HCT116 (cell line): ENCODE data around the gene NOC4L. TPM values are rescaled to one million over a fixed set of nuclear protein-coding genes. Genes with fewer than 3 reads are reported as not detected.

Experiments used
- ATAC-seq: fragments of 200-7000 bp; cut with Tn5 transposase; 2 replicates; pipeline ENCODE4 v1.9.1; 2020; ENCODE audit warnings: mild to moderate bottlenecking, moderate library complexity
- BruUV-seq: library from RNA; stranded (reverse); fragments of 400-500 nt; replicated peaks from 2 replicates; lab custom pipeline; 2021; lab: Mats Ljungman, UMichigan
- CTCF ChIA-PET: fragments of 300-600 bp; sonication (Branson Sonifier 250); formaldehyde crosslinking; loops from one replicate; lab custom pipeline; 2021; ENCODE audit warnings: antibody characterized with exemption; lab: Charles Lee
- POLR2A ChIA-PET: fragments of 300-600, 350-600 bp; sonication (Branson Sonifier 250); formaldehyde crosslinking; loops from one replicate; lab custom pipeline; 2021; ENCODE audit warnings: antibody characterized with exemption; lab: Charles Lee
- RAD21 ChIA-PET, 2 experiments: fragments of 300-600 bp; sonication (Branson Sonifier 250); formaldehyde crosslinking; loops; one replicate each; lab custom pipeline; 2023; ENCODE audit warnings: low total read pairs in 2 of 2; ENCODE audit not compliant: uncharacterized antibody in 2 of 2, unreplicated experiment in 2 of 2, low non-redundant PET in 1 of 2; lab: Charles Lee
- DNase-seq: peaks from one replicate; pipeline ENCODE4 v3.0.0-alpha.2; 2010; ENCODE audit warnings: low read depth, low spot score
- H2AFZ ChIP-seq: fragments of 200-600 bp; shearing (Covaris generic), sonication (generic); 2 replicates; pipeline ENCODE4 v1.6.1; 2017; ENCODE audit warnings: low read depth, mixed run types, mixed read lengths, antibody characterized with exemption, low read length; ENCODE audit not compliant: poor library complexity, severe bottlenecking
- H3K27ac ChIP-seq: 2 replicates; pipeline ENCODE4 v1.5.1; 2012; ENCODE audit warnings: low read depth, low read length
- H3K27me3 ChIP-seq: fragments of 200-600 bp; sonication (generic); 2 replicates; pipeline ENCODE4 v1.6.1; 2016; ENCODE audit warnings: mixed run types, low read length, mixed read lengths; ENCODE audit not compliant: insufficient read depth
- H3K36me3 ChIP-seq, 2 experiments: fragments of 200-500 bp in 1 of 2; fragments of 200-600 bp in 1 of 2; sonication (Bioruptor generic) in 1 of 2; sonication (generic) in 1 of 2; 2 replicates each; pipeline versions ENCODE4 v1.5.1 to v1.6.1; 2014 to 2016; ENCODE audit warnings: low read length in 2 of 2, inconsistent platforms in 1 of 2, mixed read lengths in 1 of 2, mixed run types in 1 of 2; ENCODE audit not compliant: insufficient read depth in 2 of 2, control insufficient read depth in 1 of 2
- H3K4me1 ChIP-seq, 2 experiments: fragments of 200-600 bp in 1 of 2; sonication (generic) in 1 of 2; 2 replicates each; pipeline versions ENCODE4 v1.5.1 to v1.6.1; 2012 to 2017; ENCODE audit warnings: low read length in 2 of 2, inconsistent platforms in 1 of 2, mild to moderate bottlenecking in 1 of 2, mixed read lengths in 1 of 2, mixed run types in 1 of 2, moderate library complexity in 1 of 2; ENCODE audit not compliant: insufficient read depth in 2 of 2, control insufficient read depth in 1 of 2
- H3K4me2 ChIP-seq: fragments of 200-600 bp; sonication (generic); 2 replicates; pipeline ENCODE4 v1.6.1; 2017; ENCODE audit warnings: mixed run types, low read length, mixed read lengths
- H3K4me3 ChIP-seq, 2 experiments: fragments of 200-600 bp in 1 of 2; sonication (generic) in 1 of 2; replicated peaks in 1 of 2; 2 replicates each; pipeline ENCODE4 v1.5.1; 2011 to 2016; ENCODE audit warnings: low read length in 2 of 2, control low read depth in 1 of 2, low read depth in 1 of 2, mild to moderate bottlenecking in 1 of 2, mixed read lengths in 1 of 2, mixed run types in 1 of 2
- H3K79me2 ChIP-seq: fragments of 200-600 bp; sonication (generic); 2 replicates; pipeline ENCODE4 v1.6.1; 2017; ENCODE audit warnings: mild to moderate bottlenecking, mixed run types, low read length, moderate library complexity, mixed read lengths; ENCODE audit not compliant: insufficient read depth
- H3K9ac ChIP-seq: fragments of 200-600 bp; sonication (generic); 2 replicates; pipeline ENCODE4 v1.6.1; 2016; ENCODE audit warnings: low read length, mixed read lengths
- H3K9me2 ChIP-seq: fragments of 200-600 bp; sonication (generic), shearing (Covaris generic); 2 replicates; pipeline ENCODE4 v1.6.1; 2017; ENCODE audit warnings: mixed run types, mild to moderate bottlenecking, moderate library complexity; ENCODE audit not compliant: insufficient read depth
- H3K9me3 ChIP-seq, 2 experiments: fragments of 200-500 bp in 1 of 2; fragments of 200-600 bp in 1 of 2; sonication (Bioruptor generic) in 1 of 2; sonication (generic) in 1 of 2; 2 replicates each; pipeline ENCODE4 v1.6.1; 2014 to 2017; ENCODE audit warnings: low read length in 2 of 2, mixed read lengths in 2 of 2, inconsistent platforms in 1 of 2, low read depth in 1 of 2, mild to moderate bottlenecking in 1 of 2, mixed run types in 1 of 2, moderate library complexity in 1 of 2; ENCODE audit not compliant: control insufficient read depth in 1 of 2, insufficient read depth in 1 of 2
- H4K20me1 ChIP-seq: fragments of 200-600 bp; sonication (generic), shearing (Covaris generic); 2 replicates; pipeline ENCODE4 v1.6.1; 2017; ENCODE audit warnings: mixed run types, mild to moderate bottlenecking, moderate library complexity; ENCODE audit not compliant: insufficient read depth
- CTCF ChIP-seq, 3 experiments: fragments of 200-600 bp in 1 of 3; sonication (generic) in 1 of 3; IDR thresholded peaks in 2 of 3; conservative IDR thresholded peaks in 1 of 3; 2 replicates each; pipeline ENCODE4 v1.5.1; 2012 to 2017; ENCODE audit warnings: low read depth in 2 of 3, low read length in 2 of 3, antibody characterized with exemption in 1 of 3, borderline replicate concordance in 1 of 3, control low read depth in 1 of 3, mild to moderate bottlenecking in 1 of 3, mixed read lengths in 1 of 3, mixed run types in 1 of 3, moderate library complexity in 1 of 3; ENCODE audit not compliant: insufficient read depth in 1 of 3
- EZH2phosphoT487 ChIP-seq: fragments of 200-600 bp; IDR thresholded peaks from 2 replicates; pipeline ENCODE4 v1.6.1; 2018; ENCODE audit warnings: antibody characterized with exemption, borderline replicate concordance
- MAX ChIP-seq: IDR thresholded peaks from 2 replicates; pipeline ENCODE4 v1.6.1; 2012
- POLR2AphosphoS5 ChIP-seq: IDR thresholded peaks from 2 replicates; pipeline ENCODE4 v1.6.1; 2011; ENCODE audit warnings: mild to moderate bottlenecking, low read depth, low read length, moderate library complexity
- SP1 ChIP-seq: IDR thresholded peaks from 2 replicates; pipeline ENCODE4 v1.6.1; 2012; ENCODE audit warnings: low read depth
- SRF ChIP-seq: IDR thresholded peaks from 2 replicates; pipeline ENCODE4 v1.6.1; 2012; ENCODE audit warnings: low read depth
- ZNF274 ChIP-seq: fragments of 200-500 bp; sonication (Bioruptor generic); IDR thresholded peaks from 2 replicates; pipeline ENCODE4 v1.6.1; 2014; ENCODE audit warnings: mild to moderate bottlenecking, low read depth, low read length, inconsistent platforms
- intact Hi-C: fragments of 100-400 bp; cut with micrococcal nuclease; formaldehyde crosslinking; loops from 2 replicates; pipeline ENCODE4 v1.10.0; 2022
- total RNA-seq: library from RNA; stranded (reverse); gene quantifications from one replicate; pipeline ENCODE4 v1.2.1, GENCODE V29; 2021; ENCODE audit not compliant: unreplicated experiment
- TF ChIP-seq, protein P1 (sequence below): IDR thresholded peaks from 2 replicates; pipeline ENCODE4 v1.6.1; 2011; ENCODE audit warnings: mild to moderate bottlenecking, low read length, moderate library complexity; ENCODE audit not compliant: insufficient replicate concordance; ENCODE audit errors: extremely low read depth
- TF ChIP-seq, protein P2 (sequence below): IDR thresholded peaks from 2 replicates; pipeline ENCODE4 v1.6.1; 2012; ENCODE audit warnings: low read depth

The NOC4L gene
- total RNA-seq, 1 experiment from 2014 or later = 47.6 TPM

DNA sequence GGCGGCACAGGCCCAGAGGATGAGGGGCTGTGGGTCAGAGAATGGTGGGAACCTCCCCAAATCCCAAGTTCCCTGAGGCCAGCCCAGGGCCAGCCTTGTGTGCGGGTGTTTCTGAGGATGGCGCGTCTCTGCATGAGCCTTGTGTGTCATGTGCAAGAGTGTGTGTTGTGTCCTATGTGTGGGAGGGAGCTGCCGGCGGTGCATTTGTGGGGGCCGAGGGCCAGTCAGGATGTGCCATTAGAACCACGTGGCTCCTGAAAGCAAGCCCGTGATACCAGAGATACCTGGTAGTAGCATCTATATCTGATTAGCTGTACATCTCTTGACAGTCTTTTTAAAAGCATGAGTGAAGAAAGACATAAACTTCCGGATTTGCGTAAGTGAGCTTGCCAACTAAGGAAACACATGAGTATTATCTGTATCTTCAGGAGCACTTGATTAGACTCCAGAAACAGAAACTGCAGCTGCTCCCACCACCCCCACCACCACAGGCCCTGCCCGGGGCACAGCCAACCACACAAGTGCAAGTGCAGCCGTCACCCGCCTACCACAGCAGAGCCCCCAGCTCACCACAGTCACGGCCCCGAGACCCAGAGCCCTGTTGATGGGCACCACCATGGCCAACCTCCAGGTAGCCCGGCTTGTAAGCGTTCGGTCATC is 19.4 kb upstream of the NOC4L start:
- Histone ChIP-seq H3K4me1 (no peaks in the 10 kb centered on the region), H3K4me3 (no peak overlapping the region), H2AFZ (no peak overlapping the region), H3K27ac (no peak overlapping the region), H3K36me3 (peaks cover 0 to 6% of the 10 kb centered on the region in 2 experiments; a peak in 1 of 4 replicates), H3K9ac (no peak overlapping the region), H4K20me1 (no peaks in the 10 kb centered on the region), H3K27me3 (no peaks in the 10 kb centered on the region), H3K79me2 (no peaks in the 10 kb centered on the region), H3K9me3 (no peaks in the 10 kb centered on the region), H3K9me2 (no peaks in the 10 kb centered on the region), H3K4me2 (no peak overlapping the region)
- RAD21 ChIA-PET = no interaction called here
- no TSS peak for BruUV-seq
- no peak for ATAC-seq
- CTCF ChIA-PET = no interaction called here
- TF ChIP-seq SP1 (no peak), MAX (no peak), ZNF274 (no peak)
- TF ChIP-seq, protein P1, sequence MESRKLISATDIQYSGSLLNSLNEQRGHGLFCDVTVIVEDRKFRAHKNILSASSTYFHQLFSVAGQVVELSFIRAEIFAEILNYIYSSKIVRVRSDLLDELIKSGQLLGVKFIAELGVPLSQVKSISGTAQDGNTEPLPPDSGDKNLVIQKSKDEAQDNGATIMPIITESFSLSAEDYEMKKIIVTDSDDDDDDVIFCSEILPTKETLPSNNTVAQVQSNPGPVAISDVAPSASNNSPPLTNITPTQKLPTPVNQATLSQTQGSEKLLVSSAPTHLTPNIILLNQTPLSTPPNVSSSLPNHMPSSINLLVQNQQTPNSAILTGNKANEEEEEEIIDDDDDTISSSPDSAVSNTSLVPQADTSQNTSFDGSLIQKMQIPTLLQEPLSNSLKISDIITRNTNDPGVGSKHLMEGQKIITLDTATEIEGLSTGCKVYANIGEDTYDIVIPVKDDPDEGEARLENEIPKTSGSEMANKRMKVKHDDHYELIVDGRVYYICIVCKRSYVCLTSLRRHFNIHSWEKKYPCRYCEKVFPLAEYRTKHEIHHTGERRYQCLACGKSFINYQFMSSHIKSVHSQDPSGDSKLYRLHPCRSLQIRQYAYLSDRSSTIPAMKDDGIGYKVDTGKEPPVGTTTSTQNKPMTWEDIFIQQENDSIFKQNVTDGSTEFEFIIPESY = no peak
- intact Hi-C loops = no loop called here
- POLR2A ChIA-PET = no interaction called here
- DNase-seq = no peak

DNA sequence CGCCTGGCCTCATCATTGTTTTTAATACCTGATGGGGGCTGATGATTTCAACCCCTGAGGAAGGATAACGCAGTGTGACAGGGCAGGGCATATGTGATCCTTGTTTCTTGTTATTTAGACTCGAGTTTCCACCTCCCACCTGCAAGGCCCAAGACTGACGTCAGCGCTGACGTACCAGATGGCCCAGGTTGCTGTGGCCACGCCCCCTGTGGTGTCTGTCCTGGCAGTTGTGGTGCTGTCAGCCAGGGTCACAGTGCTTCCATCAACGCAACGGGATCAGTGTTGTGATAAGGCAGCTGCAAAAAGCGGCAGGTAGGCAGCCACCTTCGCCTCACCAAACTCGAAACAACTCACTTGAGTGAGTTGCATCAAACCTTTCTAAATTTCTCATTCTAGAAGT is 18.5 kb upstream of the NOC4L start:
- Histone ChIP-seq H3K9me3 (no peaks in the 10 kb centered on the region), H3K27ac (no peak overlapping the region), H3K9me2 (no peaks in the 10 kb centered on the region), H3K4me1 (no peaks in the 10 kb centered on the region), H3K4me3 (no peak overlapping the region), H4K20me1 (no peaks in the 10 kb centered on the region), H3K9ac (no peak overlapping the region), H3K27me3 (no peaks in the 10 kb centered on the region), H3K4me2 (no peak overlapping the region), H3K36me3 (peaks cover 0 to 6% of the 10 kb centered on the region in 2 experiments; a peak in 1 of 4 replicates), H3K79me2 (no peaks in the 10 kb centered on the region), H2AFZ (no peak overlapping the region)
- intact Hi-C loops = no loop called here
- CTCF ChIA-PET = no interaction called here
- DNase-seq (no peak), ATAC-seq (no peak)
- RAD21 ChIA-PET = no interaction called here
- no TSS peak for BruUV-seq
- POLR2A ChIA-PET = no interaction called here
- TF ChIP-seq, protein P2, sequence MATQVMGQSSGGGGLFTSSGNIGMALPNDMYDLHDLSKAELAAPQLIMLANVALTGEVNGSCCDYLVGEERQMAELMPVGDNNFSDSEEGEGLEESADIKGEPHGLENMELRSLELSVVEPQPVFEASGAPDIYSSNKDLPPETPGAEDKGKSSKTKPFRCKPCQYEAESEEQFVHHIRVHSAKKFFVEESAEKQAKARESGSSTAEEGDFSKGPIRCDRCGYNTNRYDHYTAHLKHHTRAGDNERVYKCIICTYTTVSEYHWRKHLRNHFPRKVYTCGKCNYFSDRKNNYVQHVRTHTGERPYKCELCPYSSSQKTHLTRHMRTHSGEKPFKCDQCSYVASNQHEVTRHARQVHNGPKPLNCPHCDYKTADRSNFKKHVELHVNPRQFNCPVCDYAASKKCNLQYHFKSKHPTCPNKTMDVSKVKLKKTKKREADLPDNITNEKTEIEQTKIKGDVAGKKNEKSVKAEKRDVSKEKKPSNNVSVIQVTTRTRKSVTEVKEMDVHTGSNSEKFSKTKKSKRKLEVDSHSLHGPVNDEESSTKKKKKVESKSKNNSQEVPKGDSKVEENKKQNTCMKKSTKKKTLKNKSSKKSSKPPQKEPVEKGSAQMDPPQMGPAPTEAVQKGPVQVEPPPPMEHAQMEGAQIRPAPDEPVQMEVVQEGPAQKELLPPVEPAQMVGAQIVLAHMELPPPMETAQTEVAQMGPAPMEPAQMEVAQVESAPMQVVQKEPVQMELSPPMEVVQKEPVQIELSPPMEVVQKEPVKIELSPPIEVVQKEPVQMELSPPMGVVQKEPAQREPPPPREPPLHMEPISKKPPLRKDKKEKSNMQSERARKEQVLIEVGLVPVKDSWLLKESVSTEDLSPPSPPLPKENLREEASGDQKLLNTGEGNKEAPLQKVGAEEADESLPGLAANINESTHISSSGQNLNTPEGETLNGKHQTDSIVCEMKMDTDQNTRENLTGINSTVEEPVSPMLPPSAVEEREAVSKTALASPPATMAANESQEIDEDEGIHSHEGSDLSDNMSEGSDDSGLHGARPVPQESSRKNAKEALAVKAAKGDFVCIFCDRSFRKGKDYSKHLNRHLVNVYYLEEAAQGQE = no peak
- no peak for TF ChIP-seq POLR2AphosphoS5
- TF ChIP-seq CTCF (IDR thresholded peaks at IDR 0.05 in 2 of 3, conservative IDR thresholded peaks at IDR 0.05 in 1 of 3; ENCODE audit: borderline replicate concordance in 1 of 3, insufficient read depth in 1 of 3, low read depth in 2 of 3, low read length in 2 of 3) = no peak
- TF ChIP-seq SRF = no peak
- no peak for TF ChIP-seq EZH2phosphoT487
- TF ChIP-seq SP1 = no peak
